ENCODE data around the gene TOMM70.

DNA sequence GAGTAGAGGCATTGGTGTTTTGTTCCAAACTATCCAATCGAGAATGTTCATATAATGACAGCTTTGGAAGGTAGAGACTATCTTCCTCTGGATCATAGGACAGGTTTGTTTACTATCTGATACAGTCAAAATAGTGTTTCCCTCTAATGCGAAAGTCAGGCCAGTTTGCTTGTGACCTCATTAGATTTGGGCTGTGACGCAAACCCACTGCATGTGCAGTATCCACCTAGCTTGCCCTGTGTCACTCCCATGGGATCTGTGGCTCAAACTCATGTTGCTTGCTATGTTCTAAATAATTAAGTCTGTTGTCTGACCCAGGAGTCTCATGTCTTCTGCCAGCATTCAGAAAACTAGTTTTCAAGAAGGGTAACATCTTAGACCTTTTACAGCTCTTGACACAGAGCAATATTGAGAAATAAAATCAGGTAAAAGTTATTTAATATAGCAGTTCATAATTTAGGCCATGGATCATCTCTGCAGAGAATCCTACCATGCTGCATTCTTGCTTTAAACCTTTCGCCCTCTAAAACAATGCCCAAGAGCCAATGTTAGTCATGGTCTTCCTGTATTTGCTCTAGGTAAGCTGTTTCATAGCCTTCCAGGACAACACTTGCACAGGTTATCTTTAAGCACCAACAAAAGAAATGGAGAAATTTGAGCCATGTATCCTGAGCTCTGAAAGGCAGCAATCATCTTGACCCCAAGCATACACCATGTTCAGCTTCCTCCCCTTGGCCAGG is 40.0 kb downstream of the TOMM70 start:
- TF ChIP-seq, protein P1, sequence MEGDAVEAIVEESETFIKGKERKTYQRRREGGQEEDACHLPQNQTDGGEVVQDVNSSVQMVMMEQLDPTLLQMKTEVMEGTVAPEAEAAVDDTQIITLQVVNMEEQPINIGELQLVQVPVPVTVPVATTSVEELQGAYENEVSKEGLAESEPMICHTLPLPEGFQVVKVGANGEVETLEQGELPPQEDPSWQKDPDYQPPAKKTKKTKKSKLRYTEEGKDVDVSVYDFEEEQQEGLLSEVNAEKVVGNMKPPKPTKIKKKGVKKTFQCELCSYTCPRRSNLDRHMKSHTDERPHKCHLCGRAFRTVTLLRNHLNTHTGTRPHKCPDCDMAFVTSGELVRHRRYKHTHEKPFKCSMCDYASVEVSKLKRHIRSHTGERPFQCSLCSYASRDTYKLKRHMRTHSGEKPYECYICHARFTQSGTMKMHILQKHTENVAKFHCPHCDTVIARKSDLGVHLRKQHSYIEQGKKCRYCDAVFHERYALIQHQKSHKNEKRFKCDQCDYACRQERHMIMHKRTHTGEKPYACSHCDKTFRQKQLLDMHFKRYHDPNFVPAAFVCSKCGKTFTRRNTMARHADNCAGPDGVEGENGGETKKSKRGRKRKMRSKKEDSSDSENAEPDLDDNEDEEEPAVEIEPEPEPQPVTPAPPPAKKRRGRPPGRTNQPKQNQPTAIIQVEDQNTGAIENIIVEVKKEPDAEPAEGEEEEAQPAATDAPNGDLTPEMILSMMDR (optimal IDR thresholded peaks at IDR 0.05 in 1 of 3, IDR thresholded peaks at IDR 0.05 in 1 of 3, conservative IDR thresholded peaks at IDR 0.05 in 1 of 3; ENCODE audit: extremely low read depth in 1 of 3, insufficient read depth in 2 of 3, low read length in 3 of 3): no peak
- TF ChIP-seq EZH2 (IDR thresholded peaks at IDR 0.05; ENCODE audit: low read length): no peak
